ENCODE results near the gene GSN.

GSN gene

DNA sequence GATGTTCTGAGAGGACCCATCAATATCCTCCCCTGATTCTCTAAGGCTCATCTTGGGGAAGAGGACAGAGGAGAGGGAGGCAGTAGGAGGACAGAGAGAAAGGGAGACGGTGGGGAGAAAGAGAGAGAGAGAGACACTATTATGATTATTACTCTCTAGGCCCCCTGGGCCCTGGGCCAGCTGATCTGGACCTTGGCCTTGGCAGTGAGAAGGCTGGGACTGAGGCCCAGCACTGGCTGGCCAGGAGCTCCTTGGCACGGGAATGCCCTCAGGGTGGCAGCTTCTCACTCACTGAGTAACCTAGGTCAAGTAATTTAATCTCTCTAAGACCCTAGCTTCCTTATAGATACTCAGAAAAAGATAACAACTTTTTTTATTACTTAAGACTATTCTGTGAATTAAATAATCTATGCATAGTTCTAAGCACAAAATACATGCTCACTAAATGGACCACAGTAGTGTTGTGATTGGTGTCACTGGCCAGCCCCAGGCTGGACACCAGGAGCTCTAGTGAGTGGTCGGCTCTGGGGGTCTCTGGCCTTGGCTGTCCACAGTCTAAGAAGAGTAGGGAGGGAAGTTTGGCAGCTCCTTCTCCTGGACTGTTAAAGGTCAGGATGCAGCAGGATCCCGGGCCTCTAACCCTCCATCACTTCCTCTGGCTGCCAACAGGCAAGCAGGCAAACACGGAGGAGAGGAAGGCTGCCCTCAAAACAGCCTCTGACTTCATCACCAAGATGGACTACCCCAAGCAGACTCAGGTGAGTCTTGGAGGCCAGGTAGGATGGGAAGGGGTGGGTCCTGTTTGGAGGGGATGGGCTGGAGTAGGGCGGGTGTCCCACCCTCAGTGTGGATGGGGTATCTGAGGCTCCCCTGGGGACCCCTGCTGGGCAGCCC, 50.0 kb downstream of the GSN start:
- in situ Hi-C loops (cut with MboI; ENCODE audit: low sequenced_read_pairs): no loop called here

DNA sequence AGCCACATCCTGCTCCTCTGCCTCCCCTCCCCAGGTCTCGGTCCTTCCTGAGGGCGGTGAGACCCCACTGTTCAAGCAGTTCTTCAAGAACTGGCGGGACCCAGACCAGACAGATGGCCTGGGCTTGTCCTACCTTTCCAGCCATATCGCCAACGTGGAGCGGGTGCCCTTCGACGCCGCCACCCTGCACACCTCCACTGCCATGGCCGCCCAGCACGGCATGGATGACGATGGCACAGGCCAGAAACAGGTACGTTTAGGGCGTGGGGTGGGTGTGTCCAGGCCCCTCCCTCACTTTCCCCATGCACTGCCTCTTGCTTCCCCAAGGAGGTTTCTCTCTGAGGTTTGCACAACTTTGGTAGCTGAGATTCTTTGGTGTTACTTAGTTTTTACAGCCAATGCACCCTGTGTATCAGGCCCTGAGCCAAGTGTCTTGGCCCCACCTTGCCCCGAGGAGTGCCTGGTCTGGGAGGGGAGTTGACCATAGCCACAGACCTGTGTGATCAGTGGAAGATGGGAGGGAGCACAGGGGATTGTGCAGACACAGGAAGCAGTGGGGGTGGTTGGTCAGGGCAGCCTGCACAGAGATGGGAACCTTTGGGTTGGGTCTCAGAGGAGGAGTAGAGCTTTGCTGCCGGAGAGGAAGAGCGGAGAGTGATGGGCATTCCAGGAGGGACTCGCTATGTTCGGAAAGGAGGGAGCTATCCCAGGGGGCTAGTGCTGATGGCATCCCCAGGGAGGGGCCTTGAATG, 50.8 kb downstream of the GSN start:
- in situ Hi-C loops (cut with MboI; ENCODE audit: low sequenced_read_pairs): no loop called here

DNA sequence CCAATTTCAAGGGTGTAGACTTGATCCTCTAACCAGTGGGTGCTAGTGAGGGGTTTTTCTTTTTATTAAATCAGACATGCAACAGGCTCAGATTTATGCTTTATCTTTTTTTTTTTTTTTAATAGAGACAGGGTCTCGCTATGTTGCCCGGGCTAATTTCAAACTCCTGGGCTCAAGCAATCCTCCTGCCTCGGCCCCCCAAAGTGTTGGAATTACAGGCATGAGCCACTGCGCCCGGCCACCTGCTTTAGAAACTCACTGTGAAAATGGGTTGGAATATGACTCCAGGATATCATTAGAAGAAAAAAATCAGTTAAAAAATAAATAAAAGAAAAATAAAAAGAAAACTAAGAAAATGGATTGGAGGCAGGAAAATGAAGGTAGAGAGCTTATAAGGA, 51.4 kb downstream of the GSN start:
- in situ Hi-C loops (cut with MboI; ENCODE audit: low sequenced_read_pairs): no loop called here

DNA sequence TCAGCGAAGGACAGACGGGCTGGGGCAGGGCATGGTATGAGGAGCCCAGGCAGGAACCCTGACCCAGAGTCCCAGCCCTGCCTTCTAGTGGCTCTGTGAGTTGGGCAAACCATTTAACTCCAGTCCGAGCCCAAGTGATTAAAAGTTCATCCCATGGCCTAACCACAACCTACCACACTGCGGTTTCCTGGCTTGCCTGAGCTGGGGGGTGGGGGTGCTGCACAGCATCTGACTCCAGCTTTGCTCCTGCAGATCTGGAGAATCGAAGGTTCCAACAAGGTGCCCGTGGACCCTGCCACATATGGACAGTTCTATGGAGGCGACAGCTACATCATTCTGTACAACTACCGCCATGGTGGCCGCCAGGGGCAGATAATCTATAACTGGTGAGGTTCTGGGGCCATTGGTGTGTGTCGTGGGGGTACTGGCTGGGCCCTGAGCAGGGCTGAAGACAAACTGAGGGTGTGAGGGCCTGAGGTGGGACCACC, 53.1 kb downstream of the GSN start:
- in situ Hi-C loops (cut with MboI; ENCODE audit: low sequenced_read_pairs): no loop called here

DNA sequence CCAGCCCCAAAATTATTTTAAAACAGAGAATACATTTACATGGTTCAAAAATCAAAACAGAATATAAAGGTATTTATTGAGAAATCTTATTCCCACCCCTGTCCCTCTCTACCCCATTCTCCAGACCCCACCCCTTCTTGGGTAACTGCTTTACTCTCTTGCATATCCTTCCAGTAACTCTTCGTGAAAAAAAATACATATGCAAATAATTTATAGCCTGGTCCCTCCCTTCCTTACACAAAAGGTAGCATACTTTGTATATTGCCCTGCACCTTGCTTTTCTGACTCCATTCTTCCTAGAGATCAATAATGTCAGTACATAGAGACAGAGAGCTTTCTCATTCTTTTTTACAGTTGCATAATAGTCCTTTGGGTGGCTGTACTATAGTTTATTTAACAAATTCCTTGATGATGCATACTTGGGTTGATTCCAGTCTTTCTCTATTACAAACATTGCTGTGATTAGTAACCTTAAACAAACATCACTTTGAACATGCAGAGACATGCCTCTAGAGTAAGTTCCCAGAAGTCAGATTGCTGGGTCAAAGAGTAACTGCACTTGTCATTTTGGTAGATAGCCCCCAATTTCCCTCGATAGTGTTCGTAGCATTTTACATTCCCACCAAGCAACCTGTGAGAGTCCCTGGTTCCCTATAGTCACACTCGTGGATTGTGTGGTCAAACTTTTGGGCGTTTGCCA, 54.2 kb downstream of the GSN start:
- in situ Hi-C loops (cut with MboI; ENCODE audit: low sequenced_read_pairs): no loop called here

DNA sequence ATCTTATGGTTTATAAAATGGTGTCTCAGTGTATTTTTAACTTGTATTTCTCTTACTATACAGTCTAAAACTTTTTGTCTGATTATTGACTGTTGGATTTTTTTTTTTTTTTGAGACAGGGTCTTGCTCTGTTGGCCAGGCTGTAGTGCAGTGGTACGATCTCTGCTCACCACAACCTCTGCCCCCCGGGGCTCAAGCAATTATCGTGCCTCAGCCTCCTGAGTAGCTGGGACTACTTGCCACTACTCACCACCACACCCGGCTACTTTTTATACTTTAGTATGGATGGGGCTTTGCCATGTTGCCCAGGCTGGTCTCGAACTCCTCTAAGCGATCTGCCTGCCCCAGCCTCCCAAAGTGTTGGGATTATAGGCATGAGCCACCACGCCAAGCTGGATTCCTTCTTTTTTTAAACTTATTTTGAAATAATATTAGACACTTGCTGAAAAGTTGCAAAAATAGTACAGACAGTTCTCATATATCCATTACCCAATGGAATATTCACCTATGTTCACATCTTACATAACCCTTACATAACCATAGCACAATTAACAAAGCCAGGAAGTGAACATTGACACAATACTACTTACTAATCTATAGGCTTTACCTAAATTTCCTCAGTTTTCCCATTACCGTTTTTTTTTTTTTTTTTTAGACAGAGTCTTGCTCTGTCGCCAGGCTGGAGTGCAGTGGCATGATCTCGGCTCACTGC, 54.9 kb downstream of the GSN start:
- in situ Hi-C loops (cut with MboI; ENCODE audit: low sequenced_read_pairs): no loop called here

DNA sequence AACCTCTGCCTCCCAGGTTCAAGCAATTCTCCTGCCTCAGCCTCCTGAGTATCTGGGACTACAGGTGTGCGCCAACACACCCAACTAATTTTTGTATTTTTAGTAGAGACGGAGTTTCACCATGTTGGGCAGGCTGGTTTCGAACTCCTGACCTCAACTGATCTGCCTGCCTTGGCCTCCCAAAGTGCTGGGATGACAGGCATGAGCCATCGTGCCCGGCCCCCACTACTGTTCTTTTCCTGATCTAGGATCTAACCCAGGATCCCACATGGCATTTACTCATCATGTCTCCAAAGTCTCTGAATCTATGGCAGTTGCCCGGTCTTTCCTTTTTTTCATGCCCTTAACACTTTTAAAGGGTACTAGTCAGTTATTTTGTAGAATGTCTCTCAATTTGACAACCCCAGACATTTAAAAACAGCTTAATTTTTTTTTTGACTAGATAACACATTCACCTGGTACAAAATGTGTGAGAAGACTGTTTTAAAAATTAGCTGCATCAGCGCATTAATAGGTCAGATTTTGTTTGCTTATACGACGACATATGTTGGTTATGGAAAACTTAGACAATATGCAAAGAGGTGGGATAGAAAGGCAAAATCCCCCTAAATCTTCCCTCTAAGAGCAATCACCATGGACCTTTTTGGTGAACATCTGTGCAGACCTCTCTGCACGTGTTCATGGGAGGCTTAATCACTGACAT, 55.6 kb downstream of the GSN start:
- in situ Hi-C loops (cut with MboI; ENCODE audit: low sequenced_read_pairs): no loop called here

DNA sequence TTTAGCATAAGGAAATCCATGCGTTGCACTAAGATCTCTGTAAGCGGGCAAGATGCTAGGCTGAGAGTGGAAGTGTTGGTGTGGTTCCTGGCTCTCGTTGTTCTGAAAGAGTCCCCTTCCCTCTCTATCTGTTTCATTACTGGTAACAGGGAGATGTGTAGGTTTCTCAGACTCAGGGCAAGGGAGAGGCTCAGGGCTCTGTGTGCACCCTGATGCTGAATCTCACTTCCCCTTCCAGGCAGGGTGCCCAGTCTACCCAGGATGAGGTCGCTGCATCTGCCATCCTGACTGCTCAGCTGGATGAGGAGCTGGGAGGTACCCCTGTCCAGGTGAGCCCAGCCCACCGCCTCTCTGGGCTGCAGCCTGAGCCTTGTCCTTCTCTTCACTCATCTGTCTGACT, 56.4 kb downstream of the GSN start:
- in situ Hi-C loops (cut with MboI; ENCODE audit: low sequenced_read_pairs): no loop called here

DNA sequence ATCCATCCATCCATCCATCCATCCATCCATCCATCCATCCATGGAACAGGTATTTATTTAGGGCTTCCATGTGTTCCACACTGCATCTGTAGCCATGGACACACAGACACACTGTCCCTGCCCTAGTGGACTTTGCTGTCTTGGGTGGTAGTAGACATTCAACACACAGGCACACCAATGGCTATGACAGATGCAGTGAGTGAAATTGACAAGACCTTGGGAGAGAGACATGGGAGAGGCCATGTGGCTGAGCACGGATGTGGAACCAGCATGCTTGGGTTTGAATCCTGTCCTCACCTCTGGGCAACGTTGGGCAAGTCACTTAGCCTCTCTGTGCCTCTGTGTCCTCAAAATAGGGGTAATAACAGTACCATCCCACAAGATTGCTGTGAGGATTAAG, 56.8 kb downstream of the GSN start:
- in situ Hi-C loops (cut with MboI; ENCODE audit: low sequenced_read_pairs): no loop called here

DNA sequence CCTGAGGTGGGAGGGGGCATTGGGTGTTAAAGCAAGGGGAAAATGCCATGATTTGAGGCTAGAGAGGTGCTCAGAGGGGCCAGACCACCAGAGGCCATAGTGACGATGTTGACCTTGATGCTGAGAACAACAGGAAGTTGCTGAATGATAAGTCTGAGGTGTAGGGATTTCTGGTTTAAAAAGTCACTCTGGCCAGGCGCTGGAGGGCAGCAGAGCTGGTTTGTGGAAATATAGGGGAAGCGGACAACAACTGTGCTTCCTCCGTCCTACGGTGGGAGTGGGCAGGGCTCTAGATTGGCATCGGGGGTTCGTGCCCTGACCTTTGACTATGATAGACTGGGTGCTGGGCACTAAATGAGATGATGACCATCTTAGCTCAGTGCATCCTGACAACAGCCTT, 57.4 kb downstream of the GSN start:
- in situ Hi-C loops (cut with MboI; ENCODE audit: low sequenced_read_pairs): no loop called here

DNA sequence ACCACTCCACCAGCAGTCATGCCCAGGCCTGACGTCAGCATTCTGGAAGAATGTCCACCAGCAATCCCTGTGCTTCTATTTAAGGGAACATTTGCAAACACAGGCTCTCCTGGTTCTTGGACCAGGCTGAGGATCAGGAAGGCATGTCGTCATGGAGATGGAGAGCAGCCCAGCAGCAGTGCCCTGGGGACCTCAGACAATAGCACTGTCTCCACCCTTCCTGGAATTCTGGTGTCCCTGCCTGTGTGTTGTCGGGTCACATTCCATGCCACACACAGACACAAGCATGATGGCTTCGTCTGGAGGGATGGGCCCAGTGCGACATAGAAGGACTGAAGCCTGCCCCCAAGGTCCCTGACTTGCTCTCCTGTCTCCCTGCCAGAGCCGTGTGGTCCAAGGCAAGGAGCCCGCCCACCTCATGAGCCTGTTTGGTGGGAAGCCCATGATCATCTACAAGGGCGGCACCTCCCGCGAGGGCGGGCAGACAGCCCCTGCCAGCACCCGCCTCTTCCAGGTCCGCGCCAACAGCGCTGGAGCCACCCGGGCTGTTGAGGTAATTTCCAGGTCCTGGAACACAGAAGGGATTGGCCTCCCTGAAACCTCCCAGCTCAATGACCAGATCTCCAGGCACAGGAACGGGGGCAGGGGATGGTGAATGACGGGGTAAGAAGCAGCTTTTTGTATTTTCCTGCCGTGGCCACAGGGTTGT, 58.3 kb downstream of the GSN start:
- in situ Hi-C loops (cut with MboI; ENCODE audit: low sequenced_read_pairs): no loop called here

DNA sequence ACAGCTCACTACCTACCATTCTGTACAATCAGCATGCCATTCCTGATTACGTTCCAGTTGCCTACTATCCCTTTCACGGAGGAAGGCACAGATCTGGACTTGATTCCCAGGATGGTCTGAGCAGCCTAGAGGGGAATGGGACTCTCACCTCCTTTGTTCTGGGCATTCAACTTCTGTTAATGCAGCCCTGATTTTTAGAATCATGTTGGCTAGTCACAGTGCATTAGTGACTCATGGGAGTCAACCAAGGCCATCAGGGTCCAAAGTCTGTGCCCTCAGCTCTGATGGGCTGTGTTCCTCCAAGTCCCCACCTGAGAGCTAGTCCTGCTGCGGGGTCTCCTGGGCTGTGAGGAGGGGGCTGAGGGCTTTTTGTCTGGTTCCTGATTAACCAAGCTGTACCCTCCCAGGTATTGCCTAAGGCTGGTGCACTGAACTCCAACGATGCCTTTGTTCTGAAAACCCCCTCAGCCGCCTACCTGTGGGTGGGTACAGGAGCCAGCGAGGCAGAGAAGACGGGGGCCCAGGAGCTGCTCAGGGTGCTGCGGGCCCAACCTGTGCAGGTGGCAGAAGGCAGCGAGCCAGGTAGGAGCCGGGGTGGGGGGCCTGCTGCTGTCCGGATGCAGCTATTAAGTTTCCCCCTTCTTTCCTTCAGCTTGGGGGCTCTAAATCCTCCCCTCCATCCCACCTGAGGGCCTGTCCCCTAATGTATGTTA, 59.1 kb downstream of the GSN start:
- in situ Hi-C loops (cut with MboI; ENCODE audit: low sequenced_read_pairs): no loop called here

DNA sequence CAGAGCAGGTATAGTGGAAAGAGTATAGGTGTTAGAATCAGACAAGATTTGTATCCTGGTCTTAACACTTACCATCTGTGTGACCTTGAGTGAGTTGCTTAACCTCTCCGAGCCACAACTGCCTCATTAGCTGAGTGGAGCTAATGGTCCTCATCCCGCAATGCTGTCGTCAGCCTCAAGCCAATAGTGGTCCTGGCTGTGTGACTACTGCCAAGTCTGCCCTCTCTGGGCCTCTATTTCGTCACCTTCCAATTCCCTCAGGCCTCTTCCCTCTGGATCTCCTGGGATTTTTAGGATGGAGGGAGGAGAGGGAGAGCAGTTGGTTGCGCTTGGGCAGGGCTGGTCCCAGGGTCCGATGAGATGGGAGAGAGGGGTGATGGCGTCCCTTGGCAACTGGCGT, 60.5 kb downstream of the GSN start:
- in situ Hi-C loops (cut with MboI; ENCODE audit: low sequenced_read_pairs): no loop called here

DNA sequence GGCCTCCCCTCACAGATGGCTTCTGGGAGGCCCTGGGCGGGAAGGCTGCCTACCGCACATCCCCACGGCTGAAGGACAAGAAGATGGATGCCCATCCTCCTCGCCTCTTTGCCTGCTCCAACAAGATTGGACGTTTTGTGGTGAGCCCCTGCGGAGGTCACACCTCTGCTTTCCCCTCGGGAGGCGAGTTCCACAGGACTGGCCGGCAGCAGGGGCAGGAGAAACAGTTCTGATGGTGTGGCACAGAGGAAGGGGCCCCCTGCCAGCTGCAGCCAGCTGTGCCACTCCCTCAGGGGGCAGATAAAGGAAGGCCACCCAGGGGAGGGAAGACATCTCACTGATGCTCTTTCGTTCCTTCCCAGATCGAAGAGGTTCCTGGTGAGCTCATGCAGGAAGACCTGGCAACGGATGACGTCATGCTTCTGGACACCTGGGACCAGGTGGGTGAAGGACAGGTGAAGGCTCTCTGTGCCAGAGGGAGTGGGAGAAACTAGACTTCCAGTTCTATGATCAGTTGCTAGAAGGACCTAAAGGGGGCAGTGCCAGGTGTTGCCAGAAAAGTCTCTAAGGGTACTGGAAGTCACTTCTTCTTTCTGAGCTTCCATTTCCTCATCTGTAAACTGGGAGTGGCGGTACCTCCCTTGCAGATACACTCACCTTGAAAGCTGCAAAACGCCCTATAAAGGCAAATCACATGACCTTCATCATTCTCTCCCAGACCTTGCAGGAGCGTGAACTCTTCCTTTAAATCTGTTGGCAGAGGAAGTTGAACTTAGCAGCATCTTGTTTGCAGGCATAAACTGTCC, 61.1 kb downstream of the GSN start:
- in situ Hi-C loops (cut with MboI; ENCODE audit: low sequenced_read_pairs): no loop called here

DNA sequence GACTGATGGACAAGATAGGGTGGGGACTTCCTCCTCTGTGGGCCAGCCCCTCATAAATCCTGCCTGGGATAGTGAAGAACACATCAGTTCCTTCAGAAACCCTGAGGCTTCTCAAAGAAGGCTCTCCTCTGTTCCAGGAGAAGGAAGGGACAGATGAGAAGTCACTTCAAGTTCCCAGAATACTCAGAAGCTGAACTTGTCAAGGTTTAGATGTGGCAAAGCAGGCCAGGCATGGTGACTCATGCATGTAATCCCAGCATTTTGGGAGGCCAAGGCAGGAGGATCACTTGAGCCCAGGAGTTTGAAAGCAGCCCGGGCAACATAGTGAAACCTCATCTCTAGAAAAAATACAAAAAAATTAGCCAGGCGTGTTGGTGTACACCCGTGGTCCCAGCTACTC, 63.6 kb downstream of the GSN start:
- in situ Hi-C loops (cut with MboI; ENCODE audit: low sequenced_read_pairs): no loop called here

DNA sequence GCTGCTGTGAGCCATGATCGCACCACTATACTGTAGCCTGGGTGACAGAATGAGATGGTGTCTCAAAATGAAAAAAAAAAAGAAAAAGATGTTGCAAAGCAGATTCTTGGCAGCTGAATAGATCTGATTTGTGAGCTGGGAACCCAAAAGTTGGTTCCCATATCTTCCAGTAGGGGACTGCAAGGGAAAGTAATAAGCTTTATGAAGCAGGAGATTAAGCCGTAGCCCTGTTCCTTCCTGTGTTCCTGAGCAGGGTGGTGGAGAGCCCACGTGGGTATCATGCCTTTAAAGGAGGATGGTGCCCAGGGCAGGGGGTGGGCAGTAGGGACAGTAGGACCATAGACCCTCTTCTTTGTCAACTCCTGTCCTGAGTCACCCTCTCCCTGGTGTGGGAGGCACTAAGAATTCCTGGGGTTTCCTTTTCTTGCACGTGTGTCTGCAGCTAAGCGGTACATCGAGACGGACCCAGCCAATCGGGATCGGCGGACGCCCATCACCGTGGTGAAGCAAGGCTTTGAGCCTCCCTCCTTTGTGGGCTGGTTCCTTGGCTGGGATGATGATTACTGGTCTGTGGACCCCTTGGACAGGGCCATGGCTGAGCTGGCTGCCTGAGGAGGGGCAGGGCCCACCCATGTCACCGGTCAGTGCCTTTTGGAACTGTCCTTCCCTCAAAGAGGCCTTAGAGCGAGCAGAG, 64.2 kb downstream of the GSN start:
- in situ Hi-C loops (cut with MboI; ENCODE audit: low sequenced_read_pairs): no loop called here

DNA sequence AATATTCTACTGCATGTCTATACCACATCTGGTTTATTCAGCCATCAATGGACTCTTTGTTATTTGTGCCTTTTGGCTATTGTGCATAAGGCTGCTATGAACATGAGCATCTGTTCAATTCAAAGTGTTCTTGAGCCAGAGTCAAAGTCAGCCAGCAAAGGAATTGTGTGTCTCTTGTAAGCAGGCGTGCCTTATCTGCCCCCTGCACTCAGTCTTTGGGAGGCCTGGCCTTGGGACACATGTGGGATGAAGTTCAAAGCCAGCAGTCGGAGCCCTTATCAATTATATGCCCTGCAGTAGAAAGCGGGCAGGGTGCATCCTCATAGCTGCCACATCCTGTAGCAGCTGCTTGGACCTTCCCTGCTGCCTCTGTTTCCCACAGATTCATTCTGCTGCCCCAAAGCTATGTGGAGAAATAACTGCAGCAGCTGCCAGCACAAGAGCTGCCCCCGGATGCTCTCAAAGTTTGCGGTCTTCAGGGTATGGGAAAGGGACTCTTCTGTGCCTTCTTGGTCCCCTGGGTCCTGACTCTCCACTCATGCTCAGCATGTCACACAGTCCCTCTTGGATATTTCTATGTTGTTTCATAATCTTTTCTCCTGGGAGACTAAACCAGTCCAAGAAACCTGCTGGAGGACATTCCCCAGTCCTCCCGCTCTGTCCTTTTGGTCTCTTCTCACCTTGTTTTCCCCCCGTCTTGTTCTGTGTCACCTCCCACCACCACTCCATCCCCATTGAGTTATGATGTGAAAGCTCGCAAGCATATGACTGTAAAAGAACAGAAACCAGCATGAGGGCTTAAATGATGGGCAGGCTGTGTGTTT, 66.2 kb downstream of the GSN start:
- in situ Hi-C loops (cut with MboI; ENCODE audit: low sequenced_read_pairs): no loop called here

Measured in HL-60/S4 treated with retinoic acid at 250 ng/mL for 4 days and 3 days (cell line).